ENCODE results near the gene ACSL3. TPM values are rescaled to one million over a fixed set of nuclear protein-coding genes. Genes with fewer than 3 reads are reported as not detected.

The ACSL3 gene
- total RNA-seq, 120 experiments from 2014 or later, result 87.5 to 207 (median 154) TPM

Other genes starting within 250 kb of the ACSL3 start
- 10 to 100 TPM; 13.2 to 41.5 (median 27.8) TPM for gene FARSB, start 204.9 kb upstream of the ACSL3 start, total RNA-seq
- gene MOGAT1, start 189.4 kb upstream of the ACSL3 start, total RNA-seq, result 1 to 10 TPM in 32 of 120 experiments, under 1 TPM in 59, not detected in 29; 0.44 to 3.4 (median 0.85) TPM
- gene KCNE4, start 191.2 kb downstream of the ACSL3 start, total RNA-seq, result 10 to 100 TPM in 15 of 120 experiments, 1 to 10 TPM in 104, under 1 TPM in 1; 0.99 to 25.8 (median 4.2) TPM

Data from dorsolateral prefrontal cortex (tissue), 118 donors.